HG03280 (cell line): ENCODE measurements around the gene SCMH1.
"Not testable (repeated sequence)": the region's sequence is repeated elsewhere in the genome, so short reads cannot be mapped to it uniquely, and the experiment has no call there.

ENCODE experiments used
- ATAC-seq: cut with Tn5 transposase; IDR thresholded peaks from one replicate; pipeline ENCODE4 v1.9.1; 2021; ENCODE audit warnings: mild to moderate bottlenecking, moderate library complexity; ENCODE audit not compliant: unreplicated experiment

Gene SCMH1

DNA sequence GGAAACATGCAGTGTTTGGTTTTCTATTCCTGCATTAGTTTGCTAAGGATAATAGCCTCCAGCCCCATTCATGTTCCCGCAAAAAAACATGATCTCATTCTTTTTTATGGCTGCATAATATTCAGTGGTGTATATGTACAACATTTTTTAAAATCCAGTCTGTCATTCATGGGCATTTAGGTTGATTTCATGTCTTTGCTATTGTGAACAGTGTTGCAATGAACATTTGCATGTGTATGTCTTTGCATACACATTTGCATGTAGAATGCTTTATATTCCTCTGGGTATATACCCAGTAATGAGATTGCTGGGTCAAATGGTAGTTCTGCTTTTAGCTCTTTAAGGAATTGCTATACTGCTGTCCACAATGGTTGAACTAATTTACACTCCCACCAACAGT, 9.0 kb upstream of the SCMH1 start:
- ATAC-seq: not testable (repeated sequence)

DNA sequence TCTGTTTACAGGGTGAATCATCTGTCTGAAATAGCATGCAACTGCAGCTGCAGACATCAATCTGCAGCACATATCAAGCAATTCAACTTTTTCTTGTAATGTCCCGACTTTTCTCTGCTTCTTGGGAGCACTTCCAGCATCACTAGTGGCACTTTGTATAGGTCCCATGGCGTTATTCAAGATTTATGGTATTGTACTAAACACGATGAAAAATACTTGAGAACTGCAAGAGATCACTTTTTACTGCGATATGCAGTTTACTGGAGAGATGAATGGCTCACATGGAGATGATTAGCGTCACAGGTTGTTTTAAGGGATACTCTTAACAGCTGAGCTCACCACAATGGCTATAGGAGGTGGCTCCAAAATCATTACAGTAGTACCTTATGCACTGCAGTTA, 7.2 kb upstream of the SCMH1 start:
- no peak for ATAC-seq

DNA sequence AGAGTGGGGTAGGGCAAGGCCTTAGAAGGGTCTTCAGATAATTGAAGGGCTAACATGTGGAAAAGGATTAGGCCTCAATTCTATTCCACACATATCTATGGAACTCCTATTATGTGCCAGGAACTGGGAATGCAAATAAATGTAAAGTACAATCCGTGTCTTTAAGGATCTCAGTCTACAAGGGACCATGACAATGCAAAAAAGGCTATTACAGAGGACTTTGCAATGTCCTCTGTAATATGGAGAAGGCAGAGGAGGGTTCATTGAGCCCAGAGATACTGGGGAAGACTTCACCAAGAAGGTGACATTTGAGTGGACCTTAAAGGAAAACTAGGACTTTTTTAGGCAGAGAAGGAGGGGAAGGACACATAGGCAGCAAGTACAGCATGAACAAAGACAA, 4.5 kb upstream of the SCMH1 start:
- no peak for ATAC-seq

DNA sequence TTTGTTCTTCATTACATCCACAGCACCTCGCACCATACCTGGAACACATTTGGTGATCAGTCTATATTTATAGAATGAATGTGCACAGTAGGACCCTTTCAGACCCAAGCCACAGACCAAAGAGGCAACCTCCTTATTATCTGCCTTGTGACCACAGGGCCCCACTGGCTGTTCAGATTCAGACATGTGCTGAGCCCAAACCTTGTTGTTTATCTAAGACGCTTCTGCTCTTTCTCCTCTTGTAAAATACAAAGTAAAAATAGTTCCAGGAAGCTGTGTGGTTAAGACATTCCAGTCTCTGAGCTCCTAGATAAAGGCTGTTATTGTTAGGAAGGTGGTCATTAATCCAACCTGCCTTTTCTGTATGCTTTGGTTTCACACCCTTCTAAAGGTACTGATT, 3.6 kb upstream of the SCMH1 start:
- ATAC-seq: no peak

DNA sequence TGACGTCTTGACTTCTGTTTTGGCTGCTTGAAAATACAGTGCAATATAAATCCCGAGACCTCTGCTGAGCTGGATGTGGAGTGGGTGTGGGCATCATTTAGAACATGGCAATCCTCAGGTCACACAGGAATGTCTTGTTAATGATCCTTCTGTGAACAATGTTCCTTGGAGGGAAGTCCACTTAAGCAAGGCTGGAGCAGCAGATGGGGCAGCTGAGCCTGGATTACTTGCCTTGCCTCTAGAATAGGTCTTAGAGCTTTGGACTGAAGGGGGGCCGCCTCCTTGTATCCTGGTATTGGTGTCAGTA, 926 bp upstream of the SCMH1 start:
- no peak for ATAC-seq

DNA sequence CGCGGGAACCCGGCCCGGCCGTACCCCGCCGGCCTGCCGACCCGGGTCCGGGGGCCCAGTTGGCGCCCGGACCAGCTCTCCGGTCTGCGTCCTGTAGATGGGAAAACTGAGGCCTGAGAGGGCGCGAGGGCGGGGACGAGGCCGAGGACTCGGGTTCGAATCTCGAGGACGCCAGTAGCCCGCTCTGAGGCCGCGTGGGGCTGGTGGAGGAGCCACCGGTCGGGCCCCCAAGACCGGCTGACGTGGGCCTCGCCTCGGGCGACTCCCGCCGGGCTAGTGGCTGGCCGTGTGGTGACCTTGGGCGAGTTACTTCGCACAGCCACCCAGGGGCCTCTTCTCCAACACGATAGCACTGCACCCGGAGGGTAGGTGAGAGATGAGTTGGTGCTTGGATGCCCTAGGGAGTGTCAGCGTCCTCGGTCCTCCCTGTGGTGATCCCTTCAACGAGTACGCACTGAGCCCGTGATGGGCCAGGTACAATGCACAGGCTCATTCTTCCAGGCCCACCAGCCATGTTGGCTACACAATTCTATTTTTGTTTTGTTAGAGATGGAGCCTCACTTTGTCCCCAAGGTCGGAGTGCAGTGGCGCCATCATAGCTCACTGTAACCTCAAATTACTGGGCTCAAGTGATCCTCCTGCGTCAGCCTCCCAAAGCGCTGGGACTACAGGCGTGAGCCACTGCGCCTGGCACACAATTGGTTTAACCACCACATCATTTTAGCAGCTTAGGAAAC, 404 bp upstream of the SCMH1 start:
- peak; percentile 15 for ATAC-seq

DNA sequence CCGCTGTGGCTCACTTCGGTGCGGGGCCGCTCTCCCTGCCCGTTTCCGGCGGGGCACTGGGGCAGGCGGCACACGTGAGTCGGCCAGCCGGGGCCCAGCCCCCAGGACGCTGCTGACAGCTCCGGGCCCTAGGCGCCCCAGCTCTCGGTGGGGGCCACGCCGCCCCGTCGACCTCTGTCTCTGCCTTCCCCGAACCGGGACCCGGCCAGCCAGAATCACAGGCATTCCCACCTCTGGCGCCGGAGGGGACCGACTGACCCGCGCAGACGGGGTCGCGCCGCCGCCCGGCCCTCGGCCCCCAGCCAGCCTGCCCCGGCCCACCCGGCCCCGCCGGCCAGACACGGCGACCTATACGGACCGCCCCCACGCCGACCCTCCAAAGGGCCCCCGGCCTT, 755 bp downstream of the SCMH1 start:
- peak; percentile 47 for ATAC-seq

DNA sequence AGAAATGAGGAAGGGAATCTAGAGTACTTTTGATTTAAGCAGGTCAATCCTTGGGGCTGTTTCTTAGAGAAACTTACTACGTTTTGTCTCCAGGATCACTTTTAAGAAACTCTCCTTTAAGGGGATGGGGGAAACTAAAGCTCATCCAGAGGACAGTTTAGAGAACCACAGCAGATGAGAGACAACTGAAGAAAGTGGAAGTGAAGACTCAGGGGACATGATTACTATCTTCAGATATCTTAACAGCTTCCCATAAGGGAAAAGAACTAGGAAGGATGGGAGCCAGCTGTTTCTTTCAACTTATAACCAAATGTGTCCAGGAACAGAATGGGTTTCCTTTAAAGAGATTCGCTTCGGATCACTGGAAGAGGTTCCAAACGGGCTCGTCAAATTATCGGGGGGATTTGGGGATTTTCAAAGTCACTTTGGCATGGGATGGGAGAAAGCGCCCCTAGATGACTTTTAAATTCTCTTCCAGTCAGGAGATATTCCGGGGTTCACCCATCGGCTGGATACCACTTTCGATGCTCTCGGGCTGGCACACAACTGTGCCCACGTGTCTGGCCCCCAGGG, 1.2 kb downstream of the SCMH1 start:
- ATAC-seq: no peak

DNA sequence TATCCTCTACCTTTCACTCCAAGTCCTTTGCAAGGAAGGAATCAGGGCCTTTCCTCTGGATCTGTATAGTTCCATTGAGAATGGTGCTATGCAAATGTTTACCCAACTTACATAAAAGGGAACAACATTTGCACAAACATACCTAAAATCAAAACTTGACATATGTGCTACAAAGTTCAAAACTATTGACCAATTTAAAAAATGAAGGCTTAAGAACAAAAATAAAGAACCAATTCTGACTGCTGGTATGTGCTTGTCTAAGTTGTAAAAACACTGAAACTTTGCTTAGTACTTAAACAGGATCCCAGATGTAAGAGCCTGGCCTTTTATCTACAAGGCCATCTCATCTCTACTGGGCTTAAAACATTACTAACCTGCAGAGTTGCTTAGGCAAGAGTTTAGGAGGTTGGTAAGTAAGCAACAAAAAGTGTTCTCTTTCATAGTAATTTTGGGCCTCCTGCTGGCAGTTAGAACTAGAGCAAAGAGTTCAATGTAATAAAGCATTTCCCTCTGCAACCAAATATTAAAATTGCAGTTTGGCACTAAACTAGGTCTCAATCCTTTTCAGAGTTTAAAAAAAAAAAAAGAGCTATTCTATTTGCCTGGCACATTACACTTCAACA, 2.0 kb downstream of the SCMH1 start:
- no peak for ATAC-seq

DNA sequence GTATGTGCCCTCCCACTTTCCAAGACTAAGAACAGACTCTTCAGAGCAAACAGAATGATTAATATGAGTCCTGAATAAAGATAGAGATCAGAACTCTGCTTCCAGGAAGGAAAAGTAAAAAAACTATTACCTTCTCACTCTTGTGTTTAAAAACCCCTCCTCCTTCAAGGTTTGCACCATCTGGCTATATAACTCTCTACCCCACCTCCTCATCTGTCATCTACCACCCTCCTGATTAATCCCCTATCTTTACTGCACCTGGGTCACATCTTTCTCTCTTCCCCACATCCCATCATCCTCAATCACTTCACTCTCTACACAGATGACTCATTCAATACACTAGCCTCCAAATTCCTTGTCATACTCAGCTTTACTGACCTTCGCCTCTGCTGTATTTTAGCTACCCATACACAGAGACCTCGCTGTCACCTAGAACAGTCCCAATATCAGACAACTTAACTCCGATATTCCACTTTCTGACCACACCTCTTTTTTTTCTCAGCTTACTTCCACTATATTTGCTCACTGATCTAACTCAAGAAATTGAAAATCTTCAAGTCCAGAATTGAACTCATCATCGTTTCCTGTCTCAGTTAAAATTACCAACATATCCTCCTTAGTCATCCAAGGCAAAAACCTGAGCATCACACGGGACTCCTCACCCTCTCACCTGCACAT, 3.7 kb downstream of the SCMH1 start:
- ATAC-seq: no peak

DNA sequence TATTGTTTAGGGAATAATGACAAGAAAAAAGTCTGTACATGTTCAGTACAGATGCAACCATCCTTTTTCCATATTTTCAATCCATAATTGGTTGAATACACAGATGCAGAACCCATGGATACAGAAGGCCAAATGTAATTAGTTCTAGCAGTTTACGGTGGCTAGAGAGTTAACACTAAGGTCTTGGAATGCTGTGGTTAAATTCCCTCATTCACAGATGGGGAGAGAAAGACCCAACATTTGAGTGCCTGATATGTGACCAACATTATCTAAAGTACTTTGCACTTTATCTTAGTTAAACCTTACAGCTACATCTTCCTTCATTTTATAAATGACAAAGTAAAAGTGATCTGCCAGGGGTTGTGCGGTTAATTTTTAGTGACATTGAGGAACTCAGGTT, 5.3 kb downstream of the SCMH1 start:
- no peak for ATAC-seq

DNA sequence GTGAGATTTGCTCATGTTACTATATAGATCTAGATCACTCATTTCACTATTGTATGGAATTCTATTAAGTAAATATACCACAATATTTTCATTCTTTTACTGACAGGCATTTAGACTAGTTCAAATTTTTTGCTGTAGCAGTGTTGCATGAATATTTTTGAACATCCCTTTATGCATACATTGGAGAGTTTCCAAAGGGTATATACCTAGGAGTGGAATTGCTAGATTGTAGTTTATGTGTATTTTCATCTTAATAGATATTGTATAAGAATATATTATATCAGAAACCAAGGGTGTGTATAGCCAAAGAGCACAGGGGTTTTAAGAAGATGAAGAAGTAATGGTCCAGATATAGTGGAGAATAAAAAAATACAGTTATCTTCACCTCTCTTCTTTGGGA, 6.2 kb downstream of the SCMH1 start:
- no peak for ATAC-seq

DNA sequence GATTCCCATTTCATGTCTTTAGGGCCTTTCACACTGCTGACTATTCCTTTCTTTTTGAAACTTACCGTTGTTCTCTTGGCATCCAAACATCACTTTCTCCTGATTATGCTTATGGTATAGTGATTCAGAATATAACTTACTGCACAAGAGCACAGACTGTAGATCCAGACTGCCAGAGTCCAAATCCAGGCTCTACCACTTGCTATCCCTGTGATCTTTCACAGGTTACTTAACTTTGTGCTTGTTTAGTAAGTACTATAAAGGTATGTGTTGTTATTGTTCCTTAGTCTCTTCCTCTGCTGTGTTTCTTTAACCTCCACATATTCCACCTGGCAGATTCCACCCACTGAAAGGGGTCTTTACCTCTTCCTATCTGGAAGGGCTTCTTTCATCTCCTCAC, 8.4 kb downstream of the SCMH1 start:
- no peak for ATAC-seq

DNA sequence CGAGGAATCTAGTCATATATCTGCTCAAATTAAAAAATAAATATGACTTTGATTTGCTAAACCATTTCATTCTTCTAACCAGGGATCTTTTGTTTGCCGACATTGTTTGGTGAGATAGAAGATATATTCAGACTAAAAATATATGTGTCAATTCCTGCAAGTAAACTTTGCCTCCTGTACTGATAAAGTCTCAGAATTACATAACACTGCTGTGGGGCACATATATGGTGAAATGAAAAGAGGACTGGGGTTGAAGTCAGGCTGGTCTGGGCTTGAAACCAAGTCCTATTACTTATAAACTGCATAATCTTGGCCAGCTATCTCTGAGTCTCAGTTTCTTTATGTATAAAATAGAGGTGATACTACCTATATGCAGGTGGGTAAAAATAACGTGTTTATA, 9.8 kb downstream of the SCMH1 start:
- no peak for ATAC-seq

DNA sequence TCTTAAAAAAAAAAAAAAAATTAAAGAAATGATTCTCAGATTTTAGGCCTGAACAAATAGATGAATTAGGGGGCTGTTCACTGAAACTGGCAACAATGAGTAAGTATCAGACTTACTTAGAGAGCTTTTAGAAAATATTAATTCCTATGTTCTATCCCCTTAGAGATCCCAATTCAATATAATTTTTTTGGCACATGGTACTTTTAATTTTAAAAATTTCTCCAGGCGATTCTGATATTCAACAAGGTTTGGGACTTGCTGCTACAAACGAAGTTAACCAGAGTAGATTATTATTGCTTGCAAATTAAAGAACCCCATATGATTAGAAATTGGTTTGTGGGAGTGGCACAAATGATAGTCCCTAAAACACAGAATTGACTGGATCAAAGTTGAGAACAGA, 11.4 kb downstream of the SCMH1 start:
- no peak for ATAC-seq

DNA sequence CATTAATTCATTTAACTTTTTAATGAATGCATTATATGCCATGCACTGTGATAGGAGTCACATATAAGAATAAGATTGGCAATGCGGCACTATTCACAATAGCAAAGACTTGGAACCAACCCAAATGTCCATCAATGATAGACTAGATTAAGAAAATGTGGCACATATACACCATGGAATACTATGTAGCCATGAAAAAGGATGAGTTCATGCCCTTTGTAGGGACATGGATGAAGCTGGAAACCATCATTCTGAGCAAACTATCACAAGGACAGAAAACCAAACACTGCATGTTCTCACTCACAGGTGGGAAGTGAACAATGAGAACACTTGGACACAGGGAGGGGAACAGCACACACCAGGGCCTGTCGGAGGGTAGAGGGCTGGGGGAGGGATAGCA, 12.9 kb downstream of the SCMH1 start:
- ATAC-seq: not testable (repeated sequence)

DNA sequence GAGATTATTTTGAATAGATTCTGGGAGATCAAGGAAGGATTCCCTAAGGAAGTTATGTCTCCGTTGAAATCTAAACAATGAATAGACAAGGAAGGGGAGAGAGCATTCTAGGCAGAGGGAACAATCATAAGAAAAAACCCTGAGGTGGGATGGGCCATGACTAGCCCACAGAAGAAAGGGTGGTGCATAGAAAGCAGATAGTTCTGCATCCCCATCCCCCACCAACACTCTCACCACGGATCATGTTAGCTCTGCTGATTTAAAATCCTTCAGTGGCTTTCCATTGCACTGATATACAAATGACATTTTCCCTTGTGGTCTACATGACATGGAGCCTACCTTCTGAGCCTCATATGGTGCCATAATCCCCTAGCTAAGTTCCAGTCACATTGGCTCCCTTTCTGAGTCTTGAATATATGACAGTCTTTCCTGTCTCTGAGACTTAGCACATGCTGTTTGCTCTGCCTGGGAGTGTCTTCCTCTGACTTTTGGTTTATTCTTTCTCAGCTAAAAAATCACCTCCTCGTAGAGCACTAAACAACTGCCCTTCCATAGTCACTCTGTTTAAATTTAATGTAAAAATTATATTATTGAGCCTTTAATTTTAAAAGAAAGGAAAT, 15.2 kb downstream of the SCMH1 start:
- ATAC-seq: no peak

DNA sequence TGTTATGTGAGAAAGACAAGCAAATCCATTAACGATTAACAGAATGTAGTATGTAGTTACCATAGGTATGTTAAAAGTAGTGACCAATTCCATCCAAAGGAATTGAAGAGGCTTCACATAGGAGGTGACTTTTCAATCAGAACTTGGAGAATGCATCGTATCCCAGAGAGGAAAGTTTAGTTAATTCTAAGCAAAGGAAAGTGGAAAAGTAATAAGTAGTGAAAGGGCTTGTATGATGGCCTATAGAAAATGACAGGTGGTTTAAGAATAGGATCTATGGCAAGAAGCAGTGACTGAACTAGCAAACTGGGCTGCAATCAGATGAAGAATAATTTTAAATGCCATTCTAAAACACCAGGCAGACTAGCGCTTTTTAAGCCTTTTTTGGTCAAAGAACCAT, 16.6 kb downstream of the SCMH1 start:
- no peak for ATAC-seq

DNA sequence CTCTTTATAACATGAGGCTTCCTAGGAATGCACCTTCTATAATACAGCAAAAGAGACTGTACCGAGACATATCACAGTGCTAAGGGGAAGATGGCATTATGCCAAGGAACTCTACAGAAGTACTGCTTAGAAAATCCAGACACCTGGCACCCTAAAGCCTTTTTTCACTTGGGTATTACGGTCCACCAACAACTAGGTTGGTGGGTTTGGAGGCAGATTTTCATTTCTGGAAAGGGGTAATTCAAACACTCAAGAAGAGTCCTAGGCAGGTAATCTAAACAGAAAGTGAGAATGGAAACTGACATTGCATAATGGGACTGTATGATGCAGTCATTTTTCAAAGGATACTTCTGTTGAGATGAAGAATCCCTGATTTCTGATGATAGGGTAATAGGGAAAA, 19.6 kb downstream of the SCMH1 start:
- no peak for ATAC-seq

DNA sequence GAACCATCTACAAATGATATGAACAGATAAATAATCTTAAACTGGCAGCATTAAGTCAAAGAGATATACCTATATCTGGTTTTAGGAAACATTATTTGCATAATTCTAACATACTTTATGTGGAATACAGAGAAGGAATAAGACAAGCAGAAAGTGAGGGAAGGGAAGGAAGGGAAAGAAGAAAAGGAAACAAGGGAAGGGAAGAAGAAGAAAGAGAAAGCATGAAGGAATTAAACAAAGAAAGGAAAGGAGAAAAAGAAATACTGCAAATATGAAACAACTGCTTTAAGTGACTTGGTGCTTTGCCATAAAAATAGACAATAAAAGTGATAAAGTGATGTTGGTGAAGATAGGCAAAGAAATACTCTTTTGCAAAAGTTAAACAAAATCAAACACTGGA, 20.1 kb downstream of the SCMH1 start:
- ATAC-seq: no peak

DNA sequence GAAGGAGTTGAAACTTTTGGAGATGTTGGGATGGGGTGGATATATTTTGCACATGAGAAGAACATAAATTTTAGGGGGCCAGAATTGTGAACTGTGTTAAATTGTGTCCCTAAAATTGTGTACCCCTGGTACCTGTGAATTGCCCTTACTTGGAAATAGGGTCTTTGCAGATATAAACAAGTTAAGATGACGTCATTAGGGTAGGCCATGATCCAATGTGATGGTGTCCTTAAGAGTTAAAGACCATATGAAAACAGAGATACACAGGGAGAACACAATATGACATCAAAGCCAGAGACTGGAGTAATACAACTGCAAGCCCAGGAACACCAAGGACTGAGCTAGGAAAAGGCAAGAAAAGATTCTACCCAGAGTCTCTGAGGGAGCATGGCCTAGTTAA, 24.0 kb downstream of the SCMH1 start:
- ATAC-seq: no peak

DNA sequence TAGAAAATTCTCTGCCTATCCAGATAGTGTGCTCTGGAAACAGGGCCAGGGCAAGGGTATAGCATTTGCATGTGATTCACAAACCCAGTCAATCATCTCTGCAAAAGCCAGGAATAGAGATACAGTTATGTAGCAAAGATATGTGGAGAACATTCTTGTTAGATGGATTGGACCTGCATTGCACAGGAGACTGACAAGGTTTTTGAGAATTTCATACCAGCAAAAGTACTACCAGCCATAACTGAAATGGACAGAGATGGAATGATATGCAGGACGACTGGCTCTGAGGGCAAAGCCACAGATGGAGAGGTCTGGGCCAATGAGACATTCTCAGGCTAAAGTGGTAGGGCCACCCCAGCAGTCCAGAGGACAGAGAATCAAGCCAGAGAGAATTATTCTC, 24.7 kb downstream of the SCMH1 start:
- no peak for ATAC-seq
